GM23248 (cell line): ENCODE measurements around the gene CA11. TPM values are rescaled to one million over a fixed set of nuclear protein-coding genes. Genes with fewer than 3 reads are reported as not detected.

Source experiments
- DNase-seq: peaks from one replicate; pipeline ENCODE4 v3.0.0-alpha.2; 2015
- H2AFZ ChIP-seq: fragments of 200-600 bp; sonication (generic); 2 replicates; pipeline ENCODE4 v1.6.1; 2016; ENCODE audit warnings: antibody characterized with exemption
- H3F3A ChIP-seq: fragments of 200-600 bp; sonication (generic); 2 replicates; pipeline ENCODE4 v1.6.1; 2016; ENCODE audit warnings: mild to moderate bottlenecking, antibody characterized with exemption, mixed run types; ENCODE audit not compliant: insufficient read depth
- H3K27ac ChIP-seq: fragments of 200-600 bp; sonication (generic); 2 replicates; pipeline ENCODE4 v1.5.1; 2016; ENCODE audit warnings: mild to moderate bottlenecking
- H3K27me3 ChIP-seq: fragments of 200-600 bp; sonication (generic); replicated peaks from 2 replicates; pipeline ENCODE4 v1.6.1; 2016; ENCODE audit warnings: mild to moderate bottlenecking; ENCODE audit not compliant: insufficient read depth
- H3K36me3 ChIP-seq: fragments of 200-600 bp; sonication (generic); 2 replicates; pipeline ENCODE4 v1.6.1; 2016; ENCODE audit warnings: low read depth, mild to moderate bottlenecking
- H3K4me1 ChIP-seq: fragments of 200-600 bp; sonication (generic); 2 replicates; pipeline ENCODE4 v1.6.1; 2016; ENCODE audit warnings: mild to moderate bottlenecking; ENCODE audit not compliant: insufficient read depth
- H3K4me2 ChIP-seq: fragments of 200-600 bp; sonication (generic); one replicate; pipeline ENCODE4 v1.6.1; 2016; ENCODE audit warnings: mild to moderate bottlenecking; ENCODE audit not compliant: unreplicated experiment
- H3K4me3 ChIP-seq: fragments of 200-600 bp; sonication (generic); 2 replicates; pipeline ENCODE4 v1.5.1; 2016; ENCODE audit warnings: mild to moderate bottlenecking
- H3K79me2 ChIP-seq: fragments of 200-600 bp; sonication (generic); 2 replicates; pipeline ENCODE4 v1.6.1; 2016; ENCODE audit warnings: mild to moderate bottlenecking; ENCODE audit not compliant: insufficient read depth
- H3K9ac ChIP-seq: fragments of 200-600 bp; sonication (generic); 2 replicates; pipeline ENCODE4 v1.6.1; 2016; ENCODE audit warnings: mild to moderate bottlenecking
- H3K9me2 ChIP-seq: fragments of 200-600 bp; sonication (generic); 2 replicates; pipeline ENCODE4 v1.6.1; 2016; ENCODE audit warnings: mixed run types, mild to moderate bottlenecking, moderate library complexity; ENCODE audit not compliant: insufficient read depth
- H3K9me3 ChIP-seq: fragments of 200-600 bp; sonication (generic); one replicate; pipeline ENCODE4 v1.6.1; 2017; ENCODE audit warnings: low read depth
- H4K20me1 ChIP-seq: fragments of 200-600 bp; sonication (generic); 2 replicates; pipeline ENCODE4 v1.6.0; 2016; ENCODE audit not compliant: insufficient read depth
- EZH2 ChIP-seq: fragments of 200-600 bp; sonication (generic); IDR thresholded peaks from 2 replicates; pipeline ENCODE4 v1.6.1; 2018; ENCODE audit warnings: antibody characterized with exemption, mild to moderate bottlenecking; ENCODE audit not compliant: insufficient read depth, poor library complexity, severe bottlenecking
- EZH2phosphoT487 ChIP-seq: fragments of 200-600 bp; sonication (generic); IDR thresholded peaks from 2 replicates; pipeline ENCODE4 v1.6.1; 2018; ENCODE audit warnings: antibody characterized with exemption, moderate library complexity, mild to moderate bottlenecking, low read depth; ENCODE audit not compliant: insufficient read depth
- WGBS, 2 experiments: methylation state at CpG; one replicate each; pipeline ENCODE4 v1.1.6; 2015 to 2017; ENCODE audit warnings: low lambda C conversion rate in 2 of 2, low coverage in 1 of 2; ENCODE audit errors: missing lambda C conversion rate in 2 of 2; 5-methylcytosine and 5-hydroxymethylcytosine counted together
- in situ Hi-C: fragments of 300-500 bp; cut with MboI; formaldehyde crosslinking; loops from 2 replicates; pipeline ENCODE4 v1.15.0; 2020
- polyA plus RNA-seq: library from polyadenylated mRNA; unstranded; fragments of >200 nt; fragmentation: Nextera tagmentation; extraction: Ambion mirVana; gene quantifications from 2 replicates; pipeline ENCODE4 v1.2.1, GENCODE V29; 2016
- total RNA-seq: library from RNA; depleted of rRNA; stranded (reverse); fragments of >200 nt; shearing (Covaris generic); gene quantifications from 2 replicates; pipeline ENCODE4 v1.2.3, GENCODE V29; 2014

The CA11 gene
- total and polyA plus RNA-seq, 2 experiments from 2014 or later = 1.1 to 2.7 TPM

DNA sequence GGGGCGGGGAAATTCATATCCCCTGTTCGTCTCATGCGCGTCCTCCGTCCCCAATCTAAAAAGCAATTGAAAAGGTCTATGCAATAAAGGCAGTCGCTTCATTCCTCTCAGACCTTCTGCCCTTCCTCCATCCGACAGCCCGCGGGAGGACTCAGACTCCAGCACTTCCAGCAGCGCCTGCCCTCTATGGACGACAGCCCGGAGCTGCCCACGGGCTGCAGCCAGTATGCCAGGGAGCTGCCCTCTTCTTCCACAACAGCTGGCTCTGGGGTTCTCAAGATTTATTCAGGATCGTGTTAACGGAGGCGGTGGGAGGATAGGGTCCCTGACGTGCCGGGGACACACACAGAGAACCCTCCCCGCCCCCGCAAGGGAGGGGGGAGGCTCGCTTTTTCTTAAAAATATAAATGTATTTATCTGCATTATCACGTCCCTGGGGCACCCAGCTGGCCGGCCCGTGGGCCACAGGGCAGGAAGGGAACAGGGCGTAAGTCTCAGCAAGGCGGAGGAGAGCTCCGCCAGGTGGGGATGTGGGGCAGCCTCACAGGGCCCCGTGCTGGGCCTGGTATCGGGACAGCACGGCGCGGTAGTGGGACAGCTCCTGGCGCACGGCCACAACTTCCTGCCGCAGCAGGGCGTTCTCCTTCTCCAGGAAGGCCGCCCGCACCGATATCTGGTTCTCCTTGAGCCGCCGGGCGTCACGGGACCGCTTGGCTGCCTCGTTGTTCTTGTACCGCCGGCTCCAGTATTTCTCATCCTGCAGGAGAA is 15.5 kb downstream of the CA11 start:
- H3K9ac ChIP-seq = peak overlapping the region; percentile 20; the same call in 1 of the 2 replicates
- no peaks in the 10 kb centered on the region for H3K9me2 ChIP-seq
- no peak for TF ChIP-seq EZH2phosphoT487
- TF ChIP-seq EZH2 = no peak
- no peaks in the 10 kb centered on the region for H3K79me2 ChIP-seq
- in situ Hi-C loops = no loop called here
- peaks cover 12% of the 10 kb centered on the region for H3F3A ChIP-seq
- no peaks in the 10 kb centered on the region for H3K36me3 ChIP-seq
- peaks cover 28% of the 10 kb centered on the region for H3K4me1 ChIP-seq
- no peaks in the 10 kb centered on the region for H3K9me3 ChIP-seq
- H3K4me3 ChIP-seq = no peak overlapping the region
- H4K20me1 ChIP-seq = no peaks in the 10 kb centered on the region
- no peaks in the 10 kb centered on the region for H3K27me3 ChIP-seq
- no peak overlapping the region for H3K27ac ChIP-seq
- H2AFZ ChIP-seq = no peak overlapping the region
- H3K4me2 ChIP-seq = peak overlapping the region; percentile 14
- 32 to 34% methylated on average over 36 to 47 of the region's 47 CpGs for WGBS, 2 experiments
- DNase-seq = peak; percentile 63

DNA sequence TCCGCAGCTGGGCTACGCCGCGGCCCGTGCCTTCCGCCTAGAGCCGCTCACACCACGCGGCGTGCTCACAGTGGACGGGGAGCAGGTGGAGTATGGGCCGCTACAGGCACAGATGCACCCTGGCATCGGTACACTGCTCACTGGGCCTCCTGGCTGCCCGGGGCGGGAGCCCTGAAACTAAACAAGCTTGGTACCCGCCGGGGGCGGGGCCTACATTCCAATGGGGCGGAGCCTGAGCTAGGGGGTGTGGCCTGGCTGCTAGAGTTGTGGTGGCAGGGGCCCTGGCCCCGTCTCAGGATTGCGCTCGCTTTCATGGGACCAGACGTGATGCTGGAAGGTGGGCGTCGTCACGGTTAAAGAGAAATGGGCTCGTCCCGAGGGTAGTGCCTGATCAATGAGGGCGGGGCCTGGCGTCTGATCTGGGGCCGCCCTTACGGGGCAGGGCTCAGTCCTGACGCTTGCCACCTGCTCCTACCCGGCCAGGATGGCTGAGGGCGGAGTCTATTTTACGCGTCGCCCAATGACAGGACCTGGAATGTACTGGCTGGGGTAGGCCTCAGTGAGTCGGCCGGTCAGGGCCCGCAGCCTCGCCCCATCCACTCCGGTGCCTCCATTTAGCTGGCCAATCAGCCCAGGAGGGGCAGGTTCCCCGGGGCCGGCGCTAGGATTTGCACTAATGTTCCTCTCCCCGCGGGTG is 16.2 kb downstream of the CA11 start:
- Histone ChIP-seq H3K36me3 (no peaks in the 10 kb centered on the region), H3K9me2 (no peaks in the 10 kb centered on the region), H3K27me3 (no peaks in the 10 kb centered on the region), H3K9me3 (no peaks in the 10 kb centered on the region), H3K27ac (no peak overlapping the region), H2AFZ (no peak overlapping the region), H3F3A (peaks cover 7% of the 10 kb centered on the region), H3K4me3 (no peak overlapping the region), H3K4me2 (peak overlapping the region; percentile 14), H4K20me1 (no peaks in the 10 kb centered on the region), H3K9ac (no peak overlapping the region), H3K79me2 (no peaks in the 10 kb centered on the region), H3K4me1 (peaks cover 23% of the 10 kb centered on the region)
- WGBS, 2 experiments = 45 to 48% methylated on average over 38 to 48 of the region's 48 CpGs
- in situ Hi-C loops = no loop called here
- TF ChIP-seq EZH2 = no peak
- no peak for TF ChIP-seq EZH2phosphoT487
- peak; percentile 41 for DNase-seq

DNA sequence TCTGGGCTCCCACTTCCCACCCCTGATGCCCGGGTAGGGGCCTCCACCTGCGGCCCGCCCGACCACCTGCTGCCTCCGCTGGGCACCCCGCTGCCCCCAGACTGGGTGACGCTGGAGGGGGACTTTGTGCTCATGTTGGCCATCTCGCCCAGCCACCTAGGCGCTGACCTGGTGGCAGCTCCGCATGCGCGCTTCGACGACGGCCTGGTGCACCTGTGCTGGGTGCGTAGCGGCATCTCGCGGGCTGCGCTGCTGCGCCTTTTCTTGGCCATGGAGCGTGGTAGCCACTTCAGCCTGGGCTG is 16.7 kb downstream of the CA11 start:
- DNase-seq = no peak
- in situ Hi-C loops = no loop called here
- Histone ChIP-seq H3K27ac (no peak overlapping the region), H3K4me2 (no peak overlapping the region), H3K9me2 (no peaks in the 10 kb centered on the region), H3K9me3 (no peaks in the 10 kb centered on the region), H3K36me3 (no peaks in the 10 kb centered on the region), H2AFZ (no peak overlapping the region), H3F3A (peaks cover 6% of the 10 kb centered on the region), H3K27me3 (no peaks in the 10 kb centered on the region), H3K79me2 (no peaks in the 10 kb centered on the region), H4K20me1 (no peaks in the 10 kb centered on the region), H3K9ac (no peak overlapping the region), H3K4me3 (no peak overlapping the region), H3K4me1 (peaks cover 19% of the 10 kb centered on the region)
- TF ChIP-seq EZH2 (no peak), EZH2phosphoT487 (no peak)
- WGBS, 2 experiments = 91 to 93% methylated on average over 22 of the region's 22 CpGs

DNA sequence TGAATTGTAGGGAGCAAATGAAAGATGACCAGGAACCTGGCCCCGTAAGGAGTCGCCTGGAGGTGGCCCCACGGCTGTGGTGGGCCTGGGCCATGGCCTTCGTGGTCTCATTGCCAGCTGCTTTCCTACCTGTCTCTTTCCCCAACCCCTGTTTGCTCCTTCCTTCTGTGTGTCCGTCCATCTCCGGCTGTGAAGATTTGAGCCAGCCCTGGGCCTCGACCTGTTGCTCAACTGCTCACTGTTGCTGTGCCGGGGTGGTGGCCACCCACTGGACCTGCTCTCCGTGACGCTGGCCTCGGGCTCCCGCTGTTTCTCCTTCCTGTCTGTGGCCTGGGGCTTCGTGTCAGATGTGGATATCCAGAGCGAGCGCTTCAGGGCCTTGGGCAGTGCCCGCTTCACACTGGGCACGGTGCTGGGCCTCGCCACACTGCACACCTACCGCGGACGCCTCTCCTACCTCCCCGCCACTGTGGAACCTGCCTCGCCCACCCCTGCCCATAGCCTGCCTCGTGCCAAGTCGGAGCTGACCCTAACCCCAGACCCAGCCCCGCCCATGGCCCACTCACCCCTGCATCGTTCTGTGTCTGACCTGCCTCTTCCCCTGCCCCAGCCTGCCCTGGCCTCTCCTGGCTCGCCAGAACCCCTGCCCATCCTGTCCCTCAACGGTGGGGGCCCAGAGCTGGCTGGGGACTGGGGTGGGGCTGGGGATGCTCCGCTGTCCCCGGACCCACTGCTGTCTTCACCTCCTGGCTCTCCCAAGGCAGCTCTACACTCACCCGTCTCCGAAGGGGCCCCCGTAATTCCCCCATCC is 17.3 kb downstream of the CA11 start:
- H3K4me2 ChIP-seq = no peak overlapping the region
- H4K20me1 ChIP-seq = no peaks in the 10 kb centered on the region
- no peaks in the 10 kb centered on the region for H3K36me3 ChIP-seq
- H3K27ac ChIP-seq = no peak overlapping the region
- TF ChIP-seq EZH2phosphoT487 (no peak), EZH2 (no peak)
- no peaks in the 10 kb centered on the region for H3K9me3 ChIP-seq
- H3F3A ChIP-seq = peaks cover 6% of the 10 kb centered on the region
- H2AFZ ChIP-seq = no peak overlapping the region
- no peaks in the 10 kb centered on the region for H3K9me2 ChIP-seq
- no peak overlapping the region for H3K4me3 ChIP-seq
- H3K4me1 ChIP-seq = peaks cover 15% of the 10 kb centered on the region
- no peaks in the 10 kb centered on the region for H3K27me3 ChIP-seq
- no peak for DNase-seq
- WGBS, 2 experiments = 78 to 82% methylated on average over 25 to 34 of the region's 34 CpGs
- no peaks in the 10 kb centered on the region for H3K79me2 ChIP-seq
- in situ Hi-C loops = no loop called here
- no peak overlapping the region for H3K9ac ChIP-seq
